Pancreas (tissue), 10 donors: ENCODE measurements around the gene CDKN3. TPM values are rescaled to one million over a fixed set of nuclear protein-coding genes. Genes with fewer than 3 reads are reported as not detected.

ENCODE experiments used
- ATAC-seq, 4 donors: fragments of 200-7000 bp; cut with Tn5 transposase; one replicate each; pipeline versions ENCODE4 v1.8.0 to v1.9.1; 2020; ENCODE audit warnings: mild to moderate bottlenecking in 4 of 4, moderate library complexity in 4 of 4
- DNase-seq, 6 donors: peaks; one replicate each; pipeline ENCODE4 v3.0.0-alpha.2; 2020
- FAIRE-seq: peaks from 2 replicates; lab custom pipeline; 2012; peaks lifted over from hg19 to GRCh38; lab: Jason Lieb, UNC
- H3K27ac ChIP-seq, 4 donors: fragments of 200-600 bp; sonication (generic); 1 replicate in 3 of 4; 2 replicates in 1 of 4; pipeline versions ENCODE4 v1.5.0 to v1.8.0; 2020
- H3K27me3 ChIP-seq, 4 donors: fragments of 200-600 bp; one replicate each; pipeline ENCODE4 v1.8.0; 2021
- H3K36me3 ChIP-seq, 3 donors: fragments of 200-600 bp; sonication (generic) in 1 of 3; one replicate each; pipeline versions ENCODE4 v1.5.0 to v1.8.0; 2020 to 2021
- H3K4me1 ChIP-seq, 3 donors: fragments of 200-600 bp; one replicate each; pipeline ENCODE4 v1.8.0; 2021
- H3K4me3 ChIP-seq, 4 donors: fragments of 200-600 bp; sonication (generic) in 2 of 4; one replicate each; pipeline versions ENCODE4 v1.5.0 to v1.8.0; 2020 to 2021
- H3K9me3 ChIP-seq, 4 donors: fragments of 200-600 bp; one replicate each; pipeline ENCODE4 v1.8.0; 2021
- WGBS, 2 donors: extraction: QIAGEN DNeasy Blood & Tissue Kit; methylation state at CpG; one replicate each; pipeline ENCODE4 v1.1.7; 2013; 5-methylcytosine and 5-hydroxymethylcytosine counted together
- intact Hi-C, 3 donors: fragments of 100-400 bp; cut with DNase I; formaldehyde crosslinking; loops; one replicate each; pipeline versions ENCODE4 v1.11.1 to v1.14.2; 2022
- polyA plus RNA-seq, 2 donors: library from polyadenylated mRNA; stranded (reverse); fragments of 200-250 nt; gene quantifications; one replicate each; pipeline ENCODE4 v1.2.3, GENCODE V29; 2013
- total RNA-seq, 6 donors: library from RNA; stranded (reverse); fragmentation: NEBNext Ultra II Directional in 4 of 6; extraction: Animal tissue kit (Norgen Biotek cat#: 25700) in 4 of 6; gene quantifications; one replicate each; pipeline versions ENCODE4 v1.2.1 to v1.2.4, GENCODE V29; 2021 to 2023
- TF ChIP-seq, protein P1 (sequence below), 4 donors: fragments of 200-600 bp; sonication (generic) in 3 of 4; IDR thresholded peaks; one replicate each; pipeline versions ENCODE4 v1.5.0 to v1.8.0; 2021; ENCODE audit warnings: antibody characterized with exemption in 4 of 4
- donor health status: healthy with polysubstance abuse.
- donor health status: DM: no; HTN: no; CAD: no; lungs with moderate emphysema.
- donor health status: DM: no; HTN: no; CAD: no.
- donor health status: control.
- donor health status: control.
- donor health status: Bipolar disorder and iron deficiency.
- donor health status: DM: yes; HTN: yes; CAD: no.
- donor health status: DM: no; HTN: no; CAD: no.
- donor health status: DM: no; HTN: no; CAD: no.
- donor health status: DM: yes; HTN: yes; CAD: no.

The CDKN3 gene
- total and polyA plus RNA-seq, 8 donors, result 0.61 to 1.6 (median 1.0) TPM; not detected in 1

DNA sequence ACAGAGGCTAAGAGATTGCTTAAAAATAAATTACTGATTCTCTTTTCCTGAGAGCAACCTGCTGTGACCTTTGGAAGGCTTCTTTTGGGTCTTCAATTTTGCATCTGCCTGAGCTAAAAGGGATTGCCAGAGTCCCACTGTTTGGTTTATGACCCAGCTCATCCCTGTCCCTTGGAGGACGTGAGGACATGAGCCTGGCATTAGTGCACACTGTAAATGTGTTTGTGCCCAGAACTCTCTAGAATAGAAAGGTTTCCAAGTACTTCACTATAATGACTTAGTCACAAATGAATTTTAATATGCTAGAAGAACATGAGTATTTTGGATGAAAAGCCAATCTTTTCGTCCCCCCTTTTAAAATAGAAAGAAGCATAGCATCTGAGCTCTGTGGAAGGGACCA is 47.1 kb upstream of the CDKN3 start:
- 40 to 51% methylated on average over 2 of the region's 2 CpGs for WGBS, 2 donors
- H3K4me1 ChIP-seq, result no peaks in the 10 kb centered on the region
- no peaks in the 10 kb centered on the region for H3K9me3 ChIP-seq
- H3K27ac ChIP-seq, result no peak overlapping the region
- no peaks in the 10 kb centered on the region for H3K27me3 ChIP-seq
- intact Hi-C loops, result no loop called here
- DNase-seq, result no peak
- H3K36me3 ChIP-seq, result no peaks in the 10 kb centered on the region
- TF ChIP-seq, protein P1, sequence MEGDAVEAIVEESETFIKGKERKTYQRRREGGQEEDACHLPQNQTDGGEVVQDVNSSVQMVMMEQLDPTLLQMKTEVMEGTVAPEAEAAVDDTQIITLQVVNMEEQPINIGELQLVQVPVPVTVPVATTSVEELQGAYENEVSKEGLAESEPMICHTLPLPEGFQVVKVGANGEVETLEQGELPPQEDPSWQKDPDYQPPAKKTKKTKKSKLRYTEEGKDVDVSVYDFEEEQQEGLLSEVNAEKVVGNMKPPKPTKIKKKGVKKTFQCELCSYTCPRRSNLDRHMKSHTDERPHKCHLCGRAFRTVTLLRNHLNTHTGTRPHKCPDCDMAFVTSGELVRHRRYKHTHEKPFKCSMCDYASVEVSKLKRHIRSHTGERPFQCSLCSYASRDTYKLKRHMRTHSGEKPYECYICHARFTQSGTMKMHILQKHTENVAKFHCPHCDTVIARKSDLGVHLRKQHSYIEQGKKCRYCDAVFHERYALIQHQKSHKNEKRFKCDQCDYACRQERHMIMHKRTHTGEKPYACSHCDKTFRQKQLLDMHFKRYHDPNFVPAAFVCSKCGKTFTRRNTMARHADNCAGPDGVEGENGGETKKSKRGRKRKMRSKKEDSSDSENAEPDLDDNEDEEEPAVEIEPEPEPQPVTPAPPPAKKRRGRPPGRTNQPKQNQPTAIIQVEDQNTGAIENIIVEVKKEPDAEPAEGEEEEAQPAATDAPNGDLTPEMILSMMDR (IDR thresholded peaks at IDR 0.05), result no peak
- no peak for FAIRE-seq
- ATAC-seq, result no peak
- no peak overlapping the region for H3K4me3 ChIP-seq

DNA sequence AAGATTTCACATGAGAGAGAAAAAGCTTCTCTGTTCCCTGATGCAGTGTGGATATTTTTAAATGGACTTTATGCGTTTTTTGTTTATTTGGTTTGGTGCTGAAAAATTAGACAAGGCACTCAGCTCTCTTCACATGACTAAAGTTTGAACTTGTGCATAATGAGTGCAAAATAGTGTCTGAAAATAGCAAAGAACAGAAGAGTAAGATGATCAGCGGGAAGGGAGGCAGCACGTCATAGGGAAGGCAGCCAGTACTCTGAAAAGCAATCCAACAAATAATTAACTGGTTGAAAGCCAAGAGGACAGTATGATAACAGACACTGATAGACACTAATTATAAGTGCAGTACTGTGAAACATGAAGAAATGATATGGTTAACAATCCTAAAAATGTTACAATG is 46.6 kb upstream of the CDKN3 start:
- peak in 1 of 4 donors; percentile 20 for ATAC-seq
- no peak for DNase-seq
- intact Hi-C loops, result no loop called here
- H3K27ac ChIP-seq, result no peak overlapping the region
- no peaks in the 10 kb centered on the region for H3K4me1 ChIP-seq
- no peaks in the 10 kb centered on the region for H3K9me3 ChIP-seq
- WGBS, 2 donors, result 13% methylated on average over 3 of the region's 3 CpGs
- FAIRE-seq, result no peak
- TF ChIP-seq, protein P1 (IDR thresholded peaks at IDR 0.05), result no peak
- H3K27me3 ChIP-seq, result no peaks in the 10 kb centered on the region
- no peak overlapping the region for H3K4me3 ChIP-seq
- no peaks in the 10 kb centered on the region for H3K36me3 ChIP-seq

DNA sequence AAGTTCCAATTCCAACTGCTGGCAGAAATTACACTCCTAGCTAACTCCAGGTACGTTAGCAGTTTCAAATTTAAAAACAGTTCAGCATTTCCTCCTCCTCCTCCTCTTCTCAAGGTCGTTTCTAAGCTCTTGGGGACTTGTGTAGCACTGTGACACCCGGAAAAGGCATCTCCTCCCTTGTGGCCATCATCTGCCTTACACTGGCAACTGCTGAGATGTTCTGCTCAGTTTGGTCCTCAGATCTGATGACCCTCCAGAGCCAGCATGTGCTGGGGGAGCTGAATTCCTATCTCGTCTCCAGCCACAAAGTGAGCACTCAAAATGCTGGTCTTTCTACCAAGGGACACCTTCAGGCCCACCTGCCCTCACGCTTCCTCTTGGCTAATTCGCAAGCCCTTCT is 43.5 kb upstream of the CDKN3 start:
- FAIRE-seq (no peak), DNase-seq (no peak), ATAC-seq (no peak)
- intact Hi-C loops, result no loop called here
- Histone ChIP-seq H3K27me3 (no peaks in the 10 kb centered on the region), H3K4me3 (no peak overlapping the region), H3K9me3 (peaks cover 0 to 3% (median 0%) of the 10 kb centered on the region in 4 donors), H3K27ac (no peak overlapping the region), H3K4me1 (no peaks in the 10 kb centered on the region), H3K36me3 (no peaks in the 10 kb centered on the region)
- TF ChIP-seq, protein P1 (IDR thresholded peaks at IDR 0.05), result no peak
- 62 to 71% methylated on average over 6 of the region's 6 CpGs for WGBS, 2 donors

DNA sequence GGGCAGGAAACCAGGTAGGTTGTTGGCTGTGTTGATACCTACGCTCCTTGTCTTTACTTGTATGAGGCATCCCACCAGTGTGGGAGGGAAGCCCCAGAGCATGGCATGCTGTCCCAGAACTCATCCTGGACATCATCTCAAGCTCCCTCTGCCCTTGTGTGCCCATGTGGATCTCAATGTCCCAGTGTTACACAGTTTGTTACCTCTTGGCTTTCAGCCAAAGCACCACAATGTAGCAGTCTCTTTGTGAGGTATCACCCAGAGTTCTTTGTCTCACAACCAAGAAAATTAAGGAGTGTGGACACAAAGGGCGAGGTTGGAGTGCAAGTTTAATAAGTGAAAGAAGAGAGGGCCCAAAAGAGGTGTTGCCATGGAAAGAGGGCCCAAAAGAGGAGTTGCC is 43.1 kb upstream of the CDKN3 start:
- Histone ChIP-seq H3K9me3 (peaks cover 0 to 3% (median 0%) of the 10 kb centered on the region in 4 donors), H3K4me3 (no peak overlapping the region), H3K36me3 (no peaks in the 10 kb centered on the region), H3K27ac (no peak overlapping the region), H3K4me1 (no peaks in the 10 kb centered on the region), H3K27me3 (no peaks in the 10 kb centered on the region)
- intact Hi-C loops, result no loop called here
- TF ChIP-seq, protein P1 (IDR thresholded peaks at IDR 0.05), result no peak
- DNase-seq, result no peak
- FAIRE-seq, result no peak
- 83 to 90% methylated on average over 2 of the region's 2 CpGs for WGBS, 2 donors
- peak in 1 of 4 donors; percentile 14 for ATAC-seq

DNA sequence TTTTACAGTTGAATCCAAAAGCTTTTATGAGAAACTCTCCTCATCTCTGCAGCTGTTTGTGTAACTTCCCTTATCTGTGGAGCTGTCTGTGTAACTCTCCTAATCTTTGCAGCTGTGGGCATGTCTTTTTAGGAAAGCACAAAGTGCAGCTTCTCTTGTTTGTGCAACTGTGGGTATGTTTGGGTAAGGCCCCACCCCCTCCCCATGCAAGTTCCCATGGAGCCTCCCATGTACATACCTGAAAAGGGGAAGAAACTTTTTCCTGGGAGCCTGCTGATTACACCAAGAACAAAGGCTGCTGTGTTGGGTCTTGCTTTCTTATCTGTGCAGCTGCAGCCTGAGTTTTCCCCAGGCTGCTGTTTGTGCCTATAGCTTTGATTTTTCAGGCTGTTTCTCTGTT is 42.7 kb upstream of the CDKN3 start:
- TF ChIP-seq, protein P1 (IDR thresholded peaks at IDR 0.05), result no peak
- FAIRE-seq (no peak), ATAC-seq (peak in 3 of 4 donors; percentile 60 to 84 (median 84)), DNase-seq (no peak)
- Histone ChIP-seq H3K9me3 (peaks cover 0 to 3% (median 0%) of the 10 kb centered on the region in 4 donors), H3K27me3 (peaks cover 0 to 1% (median 0%) of the 10 kb centered on the region in 4 donors), H3K27ac (no peak overlapping the region), H3K4me3 (no peak overlapping the region), H3K36me3 (no peaks in the 10 kb centered on the region), H3K4me1 (no peaks in the 10 kb centered on the region)
- intact Hi-C loops, result no loop called here
